HG03571 (cell line): ENCODE data around the gene RASD1.

Source experiments
- ATAC-seq: cut with Tn5 transposase; IDR thresholded peaks from one replicate; pipeline ENCODE4 v1.9.1; 2021; ENCODE audit not compliant: unreplicated experiment

Gene RASD1

DNA sequence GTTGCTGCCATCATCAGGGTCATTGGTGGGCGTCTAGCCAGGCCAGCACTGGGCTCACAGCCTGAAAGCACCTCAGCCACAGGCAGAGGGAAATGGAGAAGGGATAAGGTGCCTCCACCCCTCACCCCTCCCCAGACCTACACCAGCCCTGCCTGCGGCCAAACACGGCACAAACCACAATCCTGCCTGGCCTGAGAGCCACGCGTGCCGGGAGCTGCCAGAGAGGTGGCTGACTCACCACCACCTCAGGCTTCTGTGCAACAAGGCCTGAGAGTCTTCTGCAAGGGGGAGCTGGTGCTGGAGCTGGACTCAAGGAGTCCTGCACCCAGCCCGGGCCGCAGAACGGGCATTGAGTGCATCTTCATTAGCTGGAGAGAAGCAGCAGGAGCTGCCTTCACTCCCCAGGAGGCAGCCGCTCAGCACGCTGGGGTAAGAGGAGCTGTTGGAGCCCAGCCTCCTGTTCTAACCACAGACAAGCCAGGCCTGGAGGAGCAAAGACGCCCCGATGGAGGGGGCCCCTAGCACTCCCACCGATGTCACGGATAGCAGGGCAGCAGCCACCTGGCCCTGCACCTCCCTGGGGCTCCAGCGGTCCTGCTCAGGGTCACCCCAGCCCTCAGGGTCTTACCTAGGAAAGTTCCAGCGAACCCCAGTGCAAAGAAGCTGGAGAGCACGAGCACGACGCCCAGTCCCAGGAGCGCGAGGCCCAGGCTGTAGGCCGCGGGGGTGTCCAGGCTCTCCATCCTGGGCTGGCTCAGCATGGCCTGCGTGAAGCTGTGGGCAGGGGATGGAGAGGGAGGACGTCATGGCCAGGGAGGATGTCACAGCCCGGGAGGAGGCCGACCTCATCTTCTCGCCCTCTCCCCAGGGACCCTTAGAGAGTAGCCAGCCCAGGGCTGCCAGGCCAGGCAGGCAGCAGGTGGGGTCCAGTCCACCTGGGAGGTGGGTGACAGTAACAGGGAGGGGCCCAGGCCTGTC is 16.0 kb upstream of the RASD1 start:
- ATAC-seq = no peak

- ATAC-seq = no peak
These were observed 15.1 kb upstream of the RASD1 start for GRCh38 chr17:17511293-17511741.

GRCh38 chr17:17510456-17511292 is 14.5 kb upstream of the RASD1 start:
- no peak for ATAC-seq

DNA sequence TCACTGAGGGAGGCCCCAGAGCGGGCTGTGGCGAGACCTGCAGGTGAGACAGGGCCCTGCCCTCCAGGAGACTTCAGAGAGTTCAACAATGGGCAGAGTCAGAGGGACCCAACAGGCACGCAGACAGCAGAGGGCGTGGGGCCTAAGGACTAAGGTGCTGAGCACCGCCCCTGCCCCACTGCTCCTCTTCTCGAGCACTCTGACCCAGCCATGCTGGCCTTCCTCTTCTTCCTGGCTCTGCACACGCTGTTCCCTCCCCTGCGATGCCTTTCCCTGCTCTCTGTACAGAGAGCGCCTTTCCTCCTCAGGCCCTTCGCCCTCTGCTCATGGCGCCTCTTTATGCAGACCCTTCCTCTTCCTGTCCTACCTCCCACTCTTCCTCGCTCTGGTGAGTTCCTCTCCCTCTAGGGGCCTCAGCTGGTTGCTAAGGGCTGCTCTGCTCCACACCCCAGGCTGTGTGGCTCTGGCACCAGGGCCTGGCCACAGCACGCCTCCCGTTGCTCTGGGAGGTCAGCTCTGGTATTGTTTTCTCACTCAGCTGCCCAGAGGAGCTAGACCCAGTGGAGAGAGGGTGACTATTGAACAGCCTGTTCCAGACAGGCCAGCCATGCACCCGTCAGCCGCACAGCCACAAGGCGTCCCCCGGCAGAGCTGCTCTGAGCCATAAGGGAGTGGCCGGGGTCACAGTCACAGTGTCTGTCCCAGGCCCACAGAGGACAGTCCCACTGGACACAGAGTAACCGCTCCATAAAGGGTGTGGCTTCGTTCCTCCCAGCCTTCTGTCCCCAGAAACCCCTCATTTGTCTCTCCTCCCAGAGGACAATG is 13.6 kb upstream of the RASD1 start:
- no peak for ATAC-seq

DNA sequence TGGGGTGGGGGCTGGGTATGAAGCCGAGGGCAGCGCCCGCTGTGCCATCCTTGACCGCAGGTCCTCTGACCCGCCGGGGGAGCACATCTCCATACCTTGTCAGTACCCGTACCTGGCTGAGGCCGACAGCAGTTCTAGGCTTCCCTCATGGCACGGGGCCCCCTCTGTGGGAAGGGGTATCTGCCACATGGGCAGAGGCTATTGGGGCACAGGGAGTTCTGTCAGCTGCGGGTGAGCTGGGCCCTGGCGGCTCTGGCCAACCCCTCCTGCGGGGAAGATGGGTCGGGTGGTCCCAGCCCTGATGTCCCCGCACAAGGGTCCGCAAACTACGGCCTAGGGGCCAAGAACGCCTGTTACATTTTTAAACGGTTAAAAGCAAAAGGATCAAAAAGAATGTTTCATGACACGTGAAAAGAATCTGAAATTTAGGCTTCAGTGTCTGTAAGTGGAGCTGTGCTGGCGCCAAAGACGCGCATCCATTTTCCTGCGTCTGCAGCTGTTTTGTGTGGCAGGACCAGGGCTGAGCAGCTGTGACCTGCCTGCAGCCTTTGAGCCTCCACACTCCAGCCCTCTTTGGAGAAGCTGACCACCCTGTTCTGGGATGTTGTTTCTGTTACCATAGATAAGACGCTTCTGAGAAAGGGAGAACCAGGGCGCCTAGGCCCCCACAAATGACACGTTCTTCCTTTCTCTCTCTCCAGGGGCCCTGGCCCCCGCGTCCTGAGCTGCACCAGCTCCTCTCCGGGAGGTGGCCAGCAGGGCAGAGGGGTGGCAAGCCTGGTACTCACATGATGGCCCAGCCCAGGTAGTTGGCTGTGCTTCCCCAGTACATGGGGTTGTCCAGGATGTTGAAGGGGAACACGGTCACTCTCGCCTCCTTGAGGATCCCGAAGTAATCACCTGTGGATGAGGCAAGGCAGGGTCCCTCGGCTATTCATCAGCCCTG is 12.7 kb upstream of the RASD1 start:
- ATAC-seq = no peak

DNA sequence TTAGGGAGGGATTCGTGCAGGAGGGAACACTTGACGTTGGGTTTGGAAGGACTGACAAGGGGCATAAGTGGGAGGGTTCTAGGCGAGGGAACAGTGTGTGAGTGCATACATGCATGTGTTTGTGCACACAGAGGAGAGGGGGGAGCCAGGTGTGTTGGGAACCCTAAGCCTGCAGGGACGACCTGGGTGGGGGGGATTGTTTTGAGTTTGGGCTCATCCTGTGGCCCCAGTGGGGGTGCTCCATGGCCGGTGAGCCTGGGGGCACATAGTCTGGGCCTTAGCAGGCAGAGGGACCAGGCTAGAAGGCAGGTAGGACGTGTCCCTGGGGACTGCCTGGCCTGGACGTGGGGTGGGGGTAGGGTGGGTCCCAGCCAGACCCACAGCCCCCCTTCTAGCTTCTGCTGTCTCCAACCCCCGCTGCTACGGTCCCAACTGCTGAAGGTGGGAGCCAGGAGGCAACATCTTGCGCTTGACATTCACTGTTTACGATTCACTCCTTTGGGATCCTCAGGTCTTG is 11.9 kb upstream of the RASD1 start:
- no peak for ATAC-seq

- ATAC-seq = no peak
These were observed 11.3 kb upstream of the RASD1 start for GRCh38 chr17:17507465-17508011.

DNA sequence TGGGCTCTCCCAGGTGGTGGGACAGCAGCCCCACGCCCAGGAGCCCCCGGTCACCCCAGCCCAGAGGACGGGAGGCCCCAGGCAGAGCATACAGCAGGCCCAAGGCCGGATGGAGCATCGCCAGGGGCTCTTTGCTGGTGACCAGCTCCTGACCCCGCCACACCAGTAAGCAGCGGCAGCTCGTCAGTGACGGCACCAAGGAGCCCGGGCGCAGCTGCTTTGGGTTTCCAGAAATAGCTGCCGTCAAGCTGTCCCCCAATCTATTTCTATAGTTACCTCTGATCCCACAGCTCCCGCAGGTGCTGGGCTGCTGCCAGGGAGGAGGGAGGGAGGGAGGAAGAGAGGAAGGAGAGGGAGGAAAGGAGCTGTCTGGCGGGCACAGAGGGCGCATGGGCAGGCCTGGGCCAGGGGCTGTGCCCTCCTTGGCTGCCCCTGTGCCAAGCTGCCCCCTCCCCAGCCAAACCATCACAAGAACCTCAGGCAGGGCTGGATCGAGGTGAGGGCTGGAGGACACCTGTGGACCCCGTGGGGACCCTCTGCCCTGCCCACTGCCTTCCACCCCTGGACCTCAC is 10.8 kb upstream of the RASD1 start:
- ATAC-seq = no peak

DNA sequence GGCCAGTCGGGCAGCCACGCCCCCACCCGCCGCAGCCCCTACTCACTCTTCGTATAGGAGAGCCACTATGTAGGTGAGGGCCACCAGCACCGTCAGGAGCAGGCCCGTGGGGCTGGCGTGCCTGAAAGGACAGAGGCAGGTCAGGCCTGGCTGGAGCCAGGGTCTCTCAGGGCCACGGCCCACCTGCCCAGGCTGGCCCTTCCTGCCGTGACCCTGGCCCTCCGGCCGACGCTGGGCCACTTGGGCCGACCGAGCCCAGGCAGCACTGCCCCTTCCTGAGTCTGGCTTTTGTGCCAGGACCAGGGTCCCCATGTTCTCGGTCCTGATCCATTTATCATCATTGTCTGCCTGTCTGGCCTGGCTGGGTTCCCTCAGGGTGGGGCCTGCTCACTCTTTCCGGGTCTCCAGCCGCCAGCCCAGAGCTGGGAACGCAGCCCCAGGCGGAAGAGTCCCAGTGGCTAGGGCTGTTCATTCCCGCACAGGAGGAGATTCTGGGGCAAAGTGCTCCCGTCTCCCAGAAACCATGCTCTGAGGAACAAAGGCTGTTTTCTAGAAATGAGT is 10.1 kb upstream of the RASD1 start:
- no peak for ATAC-seq

DNA sequence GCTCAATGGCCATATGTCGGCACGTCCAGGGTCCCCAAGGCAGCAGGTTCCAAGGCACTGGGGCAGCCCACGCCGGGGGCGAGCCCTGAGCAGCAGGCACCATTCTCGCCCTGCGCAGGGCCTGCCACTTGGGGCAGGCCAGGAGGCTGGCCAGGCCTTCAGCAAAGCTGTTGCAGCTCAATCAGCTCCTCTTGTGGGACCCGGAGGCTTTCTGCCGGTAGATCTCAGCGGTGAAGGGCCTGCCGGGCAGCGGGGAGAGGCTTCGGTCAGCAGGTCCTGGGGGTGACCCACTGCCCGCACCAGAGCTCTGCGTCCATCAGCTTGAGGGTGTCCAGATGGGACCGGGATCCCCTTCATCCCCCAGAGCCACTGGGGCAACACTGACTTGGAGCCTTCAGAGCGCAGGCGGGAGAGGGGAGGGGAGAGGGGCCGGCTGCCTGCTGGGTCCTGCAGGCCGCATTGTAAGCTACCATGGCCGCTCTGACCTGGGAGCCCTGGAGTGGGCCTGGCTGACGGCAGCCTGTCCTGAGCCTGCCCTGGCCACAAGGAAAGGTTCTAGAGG is 9.5 kb upstream of the RASD1 start:
- ATAC-seq = no peak

DNA sequence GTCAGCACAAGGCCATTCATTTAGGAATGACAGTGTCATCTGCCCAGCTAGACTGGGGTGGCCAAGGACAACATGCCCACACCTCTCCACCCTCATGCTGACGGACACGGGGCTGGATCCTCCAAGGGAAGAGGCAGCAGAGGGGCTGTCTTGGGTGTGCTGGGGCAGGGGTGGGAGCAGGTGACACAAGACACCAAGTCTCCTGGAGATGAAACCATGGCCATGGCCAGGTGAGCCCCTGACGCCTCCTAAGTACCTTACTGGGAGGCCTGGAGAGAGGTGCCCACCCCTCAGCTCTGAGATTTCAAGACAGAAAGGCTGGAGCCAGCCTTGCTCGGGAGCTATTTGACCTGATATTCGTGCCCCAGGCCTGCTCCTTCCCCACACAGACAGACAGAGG is 9.0 kb upstream of the RASD1 start:
- no peak for ATAC-seq

DNA sequence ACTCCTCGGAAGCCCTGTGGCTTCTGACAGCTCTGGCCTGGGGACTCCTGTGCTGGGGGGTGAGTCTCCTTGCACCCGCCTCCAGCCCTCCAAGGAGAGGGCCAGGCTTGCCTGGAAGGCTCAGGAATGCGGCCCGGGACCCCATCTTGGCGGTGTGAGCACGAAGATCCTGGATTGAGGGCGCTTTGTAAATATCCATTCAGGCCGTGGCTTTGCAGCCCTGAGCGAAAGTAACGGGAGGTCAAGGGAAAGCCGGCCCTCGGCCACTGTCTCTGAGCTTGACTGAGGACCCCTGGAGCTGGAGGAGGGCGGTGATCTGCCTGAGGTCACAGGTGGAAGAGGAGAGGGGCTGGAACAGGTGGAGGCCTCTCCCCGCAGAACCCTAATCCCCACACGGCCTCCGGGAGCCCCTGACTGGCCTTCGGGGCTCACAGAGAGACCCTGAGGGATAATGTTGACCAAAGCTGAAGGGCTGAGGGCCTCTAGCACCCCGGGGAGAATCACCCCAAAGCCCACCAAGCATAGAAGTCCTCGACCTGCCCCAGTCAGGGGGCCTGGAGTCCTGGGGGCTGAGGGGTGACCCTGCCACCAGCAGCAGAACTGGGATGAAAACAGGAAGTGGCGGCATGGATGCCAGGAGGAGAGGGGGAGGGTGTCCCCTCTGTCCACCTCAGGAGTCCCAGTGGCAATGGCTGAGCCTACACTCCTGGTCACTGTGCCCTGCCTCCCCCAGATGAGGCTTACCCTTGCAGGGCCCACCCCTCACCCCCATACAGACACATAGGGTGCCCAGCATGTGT is 8.3 kb upstream of the RASD1 start:
- ATAC-seq = no peak

DNA sequence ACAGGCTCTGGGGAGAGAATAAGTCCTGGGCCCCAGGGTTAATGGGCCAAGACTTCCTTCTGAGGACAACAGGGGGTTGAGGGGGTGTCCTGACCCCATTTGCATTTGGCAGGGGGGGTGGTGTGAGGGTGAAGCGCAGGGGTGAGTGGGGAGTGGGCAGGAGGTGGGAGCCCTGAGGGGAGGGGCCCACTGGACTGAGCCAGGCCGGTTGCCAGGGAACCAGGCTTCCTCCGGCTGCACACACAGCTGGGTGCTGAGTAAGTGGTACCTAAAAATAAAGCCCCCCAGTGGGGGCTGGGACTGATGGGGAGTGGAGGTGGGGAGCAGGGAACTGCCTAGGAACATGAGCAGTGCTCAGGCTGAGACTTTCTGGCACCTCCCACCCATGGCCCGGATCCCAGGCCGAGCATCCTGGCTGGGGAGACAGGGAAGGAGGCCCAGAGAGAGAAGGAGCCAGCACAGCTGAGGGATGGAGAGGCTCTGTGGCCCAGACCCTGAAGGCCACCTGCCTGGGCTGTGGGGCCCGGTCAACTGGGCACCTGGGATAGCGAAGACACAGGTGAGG is 7.5 kb upstream of the RASD1 start:
- no peak for ATAC-seq

DNA sequence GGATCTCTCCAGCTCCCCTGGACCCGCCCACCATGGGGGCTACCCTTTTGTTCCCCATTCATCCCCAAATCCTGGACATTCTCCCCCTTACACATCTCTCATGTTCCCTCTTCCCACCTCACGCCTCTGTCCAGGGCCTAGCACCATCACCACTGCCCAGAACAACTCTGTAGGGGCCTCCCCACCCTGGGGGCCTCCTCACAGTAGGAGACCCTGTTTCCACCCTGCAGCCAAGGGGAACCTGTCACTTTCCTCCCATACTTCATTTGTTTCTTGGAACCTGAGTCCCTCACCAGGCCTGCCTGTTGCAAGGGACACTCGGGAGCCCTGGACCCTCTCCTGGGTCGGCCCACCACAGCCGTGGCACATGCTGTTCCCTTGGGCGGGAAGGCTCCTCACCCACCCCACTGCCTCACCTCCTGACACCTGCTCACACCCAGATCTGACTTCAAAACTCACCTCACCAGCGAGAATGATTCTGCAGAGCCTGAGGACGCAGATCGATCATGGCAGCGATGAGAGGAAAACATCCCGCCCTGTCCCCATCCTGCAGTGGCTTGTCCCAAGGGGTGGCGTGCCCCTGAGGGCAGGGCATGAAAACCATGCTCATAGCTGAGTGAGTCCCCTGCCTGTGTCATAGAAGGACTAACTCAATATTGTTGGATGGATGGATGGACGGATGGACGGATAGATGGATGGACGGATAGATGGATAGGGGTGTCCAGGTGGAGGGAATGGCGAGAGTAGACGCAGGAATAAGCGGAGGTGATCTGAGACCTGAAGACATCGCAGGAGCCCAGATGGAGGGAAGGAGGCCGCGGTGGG is 6.8 kb upstream of the RASD1 start:
- ATAC-seq = no peak

DNA sequence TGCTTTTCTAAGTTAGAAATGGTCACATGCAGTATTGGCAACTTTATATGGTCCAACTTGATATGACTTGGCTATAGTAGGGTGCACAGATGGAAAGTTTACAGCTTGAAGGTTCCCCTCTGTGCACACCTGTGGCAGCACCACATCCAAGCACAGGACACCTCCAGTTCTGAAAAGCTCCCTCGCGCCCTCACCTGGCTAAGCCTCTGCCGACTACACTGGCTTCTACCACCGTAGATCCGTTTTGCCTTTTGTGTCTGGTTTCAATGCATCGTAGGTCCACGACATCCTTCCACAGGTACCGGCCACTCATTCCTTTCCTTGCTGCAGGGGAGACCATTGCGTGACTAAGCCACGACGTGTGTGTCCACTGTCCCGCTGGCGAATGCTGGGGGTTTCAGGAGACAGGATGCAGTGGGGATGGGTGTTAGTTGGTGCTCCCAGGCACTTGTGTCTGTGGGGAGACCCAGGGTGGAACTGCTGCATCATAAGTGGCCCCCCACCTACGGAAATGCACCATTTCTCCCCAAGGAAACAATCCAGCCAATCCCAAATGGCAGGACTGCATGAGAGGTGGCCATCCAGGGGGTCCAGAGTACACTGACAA is 4.9 kb upstream of the RASD1 start:
- ATAC-seq = no peak
